Activated T-cell treated with anti-CD3 and anti-CD28 coated beads for 1 hour (primary cell): ENCODE results near the gene GALK1.

Experiments used
- DNase-seq: peaks from one replicate; pipeline ENCODE4 v3.0.0-alpha.2; 2020; ENCODE audit warnings: low read depth

GALK1 gene

GRCh38 chr17:75724016-75725003 is 40.7 kb downstream of the GALK1 start:
- no peak for DNase-seq

- no peak for DNase-seq
These were observed 41.6 kb downstream of the GALK1 start for GRCh38 chr17:75723171-75723930.

- DNase-seq = no peak
These were observed 42.4 kb downstream of the GALK1 start for GRCh38 chr17:75722542-75723095.

GRCh38 chr17:75722076-75722475 is 42.9 kb downstream of the GALK1 start:
- DNase-seq = no peak

GRCh38 chr17:75721463-75722011 is 43.5 kb downstream of the GALK1 start:
- DNase-seq = no peak

- DNase-seq = peak; percentile 60
These were observed 44.1 kb downstream of the GALK1 start, which contains the start of gene ITGB4 for GRCh38 chr17:75720656-75721462. Gene ITGB4 (plus strand): TSS chr17:75721459. CDS start chr17:75724704, 3,245 bp downstream.

- DNase-seq = no peak
These were observed 45.3 kb downstream of the GALK1 start for GRCh38 chr17:75719732-75720131.

GRCh38 chr17:75712446-75712845 is 52.5 kb downstream of the GALK1 start:
- DNase-seq = no peak
